ENCODE measurements around the gene PDZD4. TPM values are rescaled to one million over a fixed set of nuclear protein-coding genes. Genes with fewer than 3 reads are reported as not detected.

PDZD4 gene
- total RNA-seq, 2 donors from 2014 or later = 31.1 to 45.6 TPM

DNA sequence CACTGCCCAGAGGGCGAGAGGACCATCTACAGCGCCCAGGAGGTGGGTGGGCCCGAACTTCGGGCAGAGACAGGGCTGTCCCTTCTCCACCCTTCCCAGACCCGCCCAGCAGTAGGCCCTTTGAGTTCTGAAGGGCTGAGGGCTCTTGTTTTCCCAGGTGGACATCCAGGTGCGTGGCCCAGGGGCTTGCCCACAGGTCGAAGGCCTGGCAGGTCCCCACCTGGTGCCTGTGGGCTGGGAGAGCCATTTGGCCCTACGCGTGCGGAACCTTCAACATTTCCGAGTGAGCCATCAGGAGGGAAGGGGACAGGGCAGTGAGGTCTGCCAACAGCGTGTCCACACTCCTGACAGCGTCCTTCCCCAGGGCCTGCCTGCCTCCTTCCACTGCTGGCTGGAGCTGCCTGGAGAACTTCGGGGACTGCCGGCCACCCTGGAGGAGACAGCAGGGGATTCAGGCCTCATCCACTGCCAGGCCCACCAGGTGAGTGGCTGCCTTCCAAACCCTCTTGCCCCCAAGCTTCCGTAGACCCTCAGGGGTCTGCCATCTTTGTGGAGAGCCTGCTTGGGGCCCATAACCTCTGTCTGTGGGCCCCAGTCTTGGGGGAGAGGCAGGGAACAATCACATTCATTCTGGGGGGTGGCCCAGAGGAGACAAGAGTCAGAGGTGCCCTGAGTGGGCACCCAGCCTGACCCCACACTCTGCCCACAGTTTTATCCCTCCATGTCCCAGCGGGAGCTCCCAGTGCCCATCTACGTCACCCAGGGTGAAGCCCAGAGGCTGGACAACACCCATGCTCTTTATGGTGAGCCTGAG lies 59.5 kb downstream of the PDZD4 start:
- peaks cover 6% of the 10 kb centered on the region for H3K4me1 Mint-ChIP-seq
- DNase-seq (no peak), ATAC-seq (no peak)
- H3K36me3 Mint-ChIP-seq (ENCODE audit: low read depth) = no peaks in the 10 kb centered on the region
- H3K4me3 Mint-ChIP-seq = no peak overlapping the region
- no peak overlapping the region for H3K27ac Mint-ChIP-seq
- H3K9me3 ChIP-seq (ENCODE audit: control insufficient read depth, low read length, poor library complexity, severe bottlenecking) = no peaks in the 10 kb centered on the region
- H3K27me3 Mint-ChIP-seq = no peaks in the 10 kb centered on the region

DNA sequence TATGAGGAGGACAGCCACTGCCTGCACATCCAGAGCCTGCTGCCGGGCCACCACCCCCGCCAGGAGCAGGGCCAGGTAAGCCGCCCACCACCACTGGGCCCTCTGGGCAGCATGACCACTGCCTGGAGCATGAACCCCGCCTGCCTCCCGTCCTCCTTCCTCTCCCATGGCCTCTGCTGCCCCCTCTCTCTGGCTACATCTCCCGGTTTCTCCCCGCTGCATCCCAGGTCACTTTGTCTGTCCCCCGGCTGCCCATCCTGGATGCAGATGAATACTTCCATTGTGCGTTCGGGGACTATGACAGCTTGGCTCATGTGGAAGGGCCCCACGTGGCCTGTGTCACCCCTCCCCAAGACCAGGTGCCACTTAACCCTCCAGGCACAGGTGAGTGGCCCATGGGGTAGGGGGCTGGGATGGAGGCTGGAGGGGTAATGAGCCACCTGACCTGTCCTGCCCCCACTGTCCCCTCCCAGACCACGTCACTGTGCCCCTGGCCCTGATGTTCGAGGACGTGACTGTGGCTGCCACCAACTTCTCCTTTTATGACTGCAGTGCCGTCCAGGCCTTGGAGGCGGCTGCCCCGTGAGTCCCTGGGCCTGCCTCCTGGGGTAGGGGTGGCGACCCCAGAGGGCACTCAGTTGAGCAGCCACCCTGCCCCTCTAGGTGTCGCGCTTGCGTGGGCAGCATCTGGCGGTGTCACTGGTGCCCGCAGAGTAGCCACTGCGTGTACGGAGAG lies 60.3 kb downstream of the PDZD4 start:
- no peaks in the 10 kb centered on the region for H3K9me3 ChIP-seq (ENCODE audit: control insufficient read depth, low read length, poor library complexity, severe bottlenecking)
- ATAC-seq (no peak), DNase-seq (no peak)
- H3K4me3 Mint-ChIP-seq = peak overlapping the region; percentile 41
- H3K4me1 Mint-ChIP-seq = peaks cover 6% of the 10 kb centered on the region
- no peaks in the 10 kb centered on the region for H3K36me3 Mint-ChIP-seq (ENCODE audit: low read depth)
- H3K27me3 Mint-ChIP-seq = no peaks in the 10 kb centered on the region
- no peak overlapping the region for H3K27ac Mint-ChIP-seq

DNA sequence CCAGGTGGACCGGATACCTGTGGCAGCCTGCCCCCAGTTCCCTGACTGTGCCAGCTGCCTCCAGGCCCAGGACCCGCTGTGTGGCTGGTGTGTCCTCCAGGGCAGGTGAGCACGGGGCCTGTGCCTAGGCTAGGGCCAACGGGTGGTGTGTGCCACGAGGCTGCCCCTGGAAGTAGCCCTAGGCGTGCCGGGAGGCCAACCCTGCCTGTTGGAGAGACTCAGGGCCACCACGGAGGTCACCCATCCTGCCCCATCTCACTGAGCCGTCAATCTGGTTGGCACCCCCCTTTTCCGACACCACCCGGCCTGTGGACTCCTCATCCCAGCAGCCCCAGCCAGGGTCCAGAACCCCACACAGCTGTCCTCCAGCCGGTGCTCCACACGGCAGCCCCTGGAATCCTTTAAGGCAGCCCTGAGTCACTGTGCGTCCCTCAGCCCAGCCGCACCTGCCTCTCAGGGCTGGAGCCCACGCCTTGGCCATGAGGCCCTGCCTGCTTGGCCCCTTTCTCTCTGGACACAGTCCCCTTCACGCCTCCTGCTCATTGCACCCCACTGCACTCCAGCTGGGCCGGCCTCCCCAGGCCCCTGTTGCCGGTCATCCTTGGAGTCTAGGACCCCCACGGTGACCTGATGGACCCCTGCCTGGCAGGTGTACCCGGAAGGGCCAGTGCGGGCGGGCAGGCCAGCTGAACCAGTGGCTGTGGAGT lies 61.0 kb downstream of the PDZD4 start:
- Mint-ChIP-seq H3K27ac (no peak overlapping the region), H3K4me1 (peaks cover 6% of the 10 kb centered on the region), H3K4me3 (no peak overlapping the region), H3K36me3 (ENCODE audit: low read depth) (no peaks in the 10 kb centered on the region), H3K27me3 (no peaks in the 10 kb centered on the region)
- H3K9me3 ChIP-seq (ENCODE audit: control insufficient read depth, low read length, poor library complexity, severe bottlenecking) = no peaks in the 10 kb centered on the region
- ATAC-seq (no peak), DNase-seq (no peak)

DNA sequence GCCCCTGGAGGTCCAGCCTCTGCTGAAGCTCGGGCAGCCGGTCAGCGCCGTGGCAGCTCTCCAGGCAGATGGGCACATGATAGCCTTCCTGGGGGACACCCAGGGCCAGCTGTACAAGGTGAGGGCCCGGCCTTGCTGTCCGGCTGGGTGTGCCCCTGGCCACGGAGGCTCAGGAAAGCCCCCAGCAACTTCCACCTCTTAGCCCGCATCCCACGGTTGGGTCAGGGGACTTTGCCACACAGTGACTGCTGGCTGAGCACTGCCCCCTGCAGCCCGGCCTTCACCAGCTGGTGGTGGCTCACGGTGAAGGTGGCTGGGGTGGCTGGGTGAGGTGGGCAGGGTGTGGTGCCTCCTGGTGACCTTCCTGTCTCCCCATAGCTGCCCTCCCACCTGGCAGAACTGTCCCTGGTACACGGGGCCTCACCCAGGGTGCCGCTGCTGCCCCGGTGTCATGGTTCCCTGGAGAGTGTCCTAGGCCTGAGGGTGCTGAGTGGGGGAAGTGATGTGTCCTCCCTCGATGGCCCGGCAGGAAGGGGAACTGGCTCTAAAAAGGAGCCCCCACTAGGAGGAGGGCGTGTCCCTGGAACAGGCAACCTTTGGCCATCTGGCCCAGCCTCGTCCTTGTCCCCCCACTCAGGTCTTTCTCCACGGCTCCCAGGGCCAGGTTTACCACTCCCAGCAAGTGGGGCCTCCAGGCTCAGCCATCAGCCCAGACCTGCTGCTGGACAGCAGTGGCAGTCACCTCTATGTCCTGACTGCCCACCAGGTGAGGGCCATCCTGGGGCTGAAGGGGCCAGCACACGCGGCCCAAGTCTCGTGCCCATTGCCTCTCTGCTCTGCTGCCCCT lies 61.8 kb downstream of the PDZD4 start:
- peaks cover 6% of the 10 kb centered on the region for H3K4me1 Mint-ChIP-seq
- no peaks in the 10 kb centered on the region for H3K9me3 ChIP-seq (ENCODE audit: control insufficient read depth, low read length, poor library complexity, severe bottlenecking)
- no peak for ATAC-seq
- no peak overlapping the region for H3K4me3 Mint-ChIP-seq
- H3K36me3 Mint-ChIP-seq (ENCODE audit: low read depth) = no peaks in the 10 kb centered on the region
- no peaks in the 10 kb centered on the region for H3K27me3 Mint-ChIP-seq
- no peak for DNase-seq
- no peak overlapping the region for H3K27ac Mint-ChIP-seq

DNA sequence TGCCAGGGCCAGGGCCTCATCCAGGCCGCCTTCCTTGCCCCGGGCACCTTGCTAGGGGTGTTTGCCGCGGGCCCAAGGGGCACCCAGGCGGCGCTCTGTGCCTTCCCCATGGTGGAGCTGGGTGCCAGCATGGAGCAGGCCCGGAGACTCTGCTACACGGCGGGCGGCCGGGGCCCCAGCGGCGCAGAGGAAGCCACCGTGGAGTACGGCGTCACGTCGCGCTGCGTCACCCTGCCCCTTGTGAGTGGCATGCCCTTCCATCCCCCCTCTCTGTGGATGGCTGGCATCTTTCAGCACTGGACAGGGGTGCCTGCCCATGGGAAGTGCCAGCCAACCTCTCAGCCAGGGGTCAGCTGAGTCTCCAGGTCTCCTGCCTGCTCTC lies 62.7 kb downstream of the PDZD4 start:
- H3K9me3 ChIP-seq (ENCODE audit: control insufficient read depth, low read length, poor library complexity, severe bottlenecking) = no peaks in the 10 kb centered on the region
- no peak overlapping the region for H3K27ac Mint-ChIP-seq
- H3K27me3 Mint-ChIP-seq = no peaks in the 10 kb centered on the region
- no peak for DNase-seq
- ATAC-seq = no peak
- H3K4me1 Mint-ChIP-seq = peaks cover 6% of the 10 kb centered on the region
- H3K36me3 Mint-ChIP-seq (ENCODE audit: low read depth) = no peaks in the 10 kb centered on the region
- H3K4me3 Mint-ChIP-seq = no peak overlapping the region

DNA sequence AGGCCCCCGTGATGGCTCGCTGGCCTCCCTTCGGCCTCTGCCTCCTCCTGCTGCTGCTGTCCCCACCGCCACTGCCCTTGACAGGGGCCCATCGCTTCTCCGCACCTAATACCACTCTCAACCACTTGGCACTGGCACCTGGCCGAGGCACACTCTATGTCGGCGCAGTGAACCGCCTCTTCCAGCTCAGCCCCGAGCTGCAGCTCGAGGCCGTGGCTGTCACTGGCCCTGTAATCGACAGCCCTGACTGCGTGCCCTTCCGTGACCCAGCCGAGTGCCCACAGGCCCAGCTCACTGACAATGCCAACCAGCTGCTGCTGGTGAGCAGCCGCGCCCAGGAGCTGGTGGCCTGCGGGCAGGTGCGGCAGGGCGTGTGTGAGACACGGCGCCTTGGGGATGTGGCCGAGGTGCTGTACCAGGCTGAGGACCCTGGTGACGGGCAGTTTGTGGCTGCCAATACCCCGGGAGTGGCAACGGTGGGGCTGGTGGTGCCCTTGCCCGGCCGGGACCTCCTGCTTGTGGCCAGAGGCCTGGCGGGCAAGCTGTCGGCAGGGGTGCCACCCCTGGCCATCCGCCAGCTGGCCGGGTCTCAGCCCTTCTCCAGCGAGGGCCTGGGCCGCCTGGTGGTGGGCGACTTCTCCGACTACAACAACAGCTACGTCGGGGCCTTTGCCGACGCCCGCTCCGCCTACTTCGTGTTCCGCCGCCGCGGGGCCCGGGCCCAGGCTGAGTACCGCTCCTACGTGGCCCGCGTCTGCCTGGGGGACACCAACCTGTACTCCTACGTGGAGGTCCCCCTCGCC lies 63.3 kb downstream of the PDZD4 start:
- no peak overlapping the region for H3K27ac Mint-ChIP-seq
- H3K36me3 Mint-ChIP-seq (ENCODE audit: low read depth) = no peaks in the 10 kb centered on the region
- no peaks in the 10 kb centered on the region for H3K27me3 Mint-ChIP-seq
- H3K9me3 ChIP-seq (ENCODE audit: control insufficient read depth, low read length, poor library complexity, severe bottlenecking) = no peaks in the 10 kb centered on the region
- H3K4me3 Mint-ChIP-seq = no peak overlapping the region
- no peak for ATAC-seq
- peaks cover 6% of the 10 kb centered on the region for H3K4me1 Mint-ChIP-seq
- no peak for DNase-seq

DNA sequence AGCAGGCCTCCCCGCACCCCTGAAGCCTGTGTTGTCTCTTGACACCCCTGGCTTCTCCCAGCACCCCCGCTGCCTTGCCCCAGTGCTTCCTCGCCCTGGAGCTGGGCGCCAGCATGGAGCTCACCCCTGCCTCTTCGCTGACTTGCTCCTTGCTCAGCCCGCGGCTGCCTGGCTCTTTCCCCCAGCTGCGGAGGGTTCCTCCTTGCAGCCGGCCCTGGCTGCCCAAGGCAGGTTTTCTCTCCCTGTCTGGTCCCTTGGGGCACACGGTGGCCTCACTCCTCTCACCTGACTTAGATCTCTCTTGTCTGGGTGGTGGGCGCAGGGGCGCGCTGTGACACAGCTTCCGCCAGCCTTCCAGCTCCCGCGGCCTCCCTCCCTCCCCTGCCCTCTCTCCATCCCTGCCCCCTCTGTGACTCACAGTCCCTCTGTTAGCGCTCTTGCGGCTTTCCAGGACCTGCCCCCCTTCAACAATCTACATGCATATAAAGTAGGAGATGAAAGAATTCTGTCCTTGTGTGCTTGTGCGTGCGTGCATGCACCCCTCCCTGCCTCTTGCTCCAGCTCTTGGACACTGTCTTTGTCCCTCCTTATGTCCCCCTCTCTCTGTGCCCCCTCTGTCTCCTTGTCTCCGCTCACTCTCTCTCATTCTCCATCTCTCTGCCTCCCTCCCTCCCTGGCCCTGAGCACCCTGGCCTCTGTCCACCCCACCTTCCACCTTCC lies 64.1 kb downstream of the PDZD4 start:
- no peaks in the 10 kb centered on the region for H3K36me3 Mint-ChIP-seq (ENCODE audit: low read depth)
- ATAC-seq (no peak), DNase-seq (no peak)
- H3K27me3 Mint-ChIP-seq = no peaks in the 10 kb centered on the region
- H3K9me3 ChIP-seq (ENCODE audit: control insufficient read depth, low read length, poor library complexity, severe bottlenecking) = no peaks in the 10 kb centered on the region
- H3K27ac Mint-ChIP-seq = no peak overlapping the region
- peak overlapping the region; percentile 41 for H3K4me3 Mint-ChIP-seq
- peaks cover 6% of the 10 kb centered on the region for H3K4me1 Mint-ChIP-seq

DNA sequence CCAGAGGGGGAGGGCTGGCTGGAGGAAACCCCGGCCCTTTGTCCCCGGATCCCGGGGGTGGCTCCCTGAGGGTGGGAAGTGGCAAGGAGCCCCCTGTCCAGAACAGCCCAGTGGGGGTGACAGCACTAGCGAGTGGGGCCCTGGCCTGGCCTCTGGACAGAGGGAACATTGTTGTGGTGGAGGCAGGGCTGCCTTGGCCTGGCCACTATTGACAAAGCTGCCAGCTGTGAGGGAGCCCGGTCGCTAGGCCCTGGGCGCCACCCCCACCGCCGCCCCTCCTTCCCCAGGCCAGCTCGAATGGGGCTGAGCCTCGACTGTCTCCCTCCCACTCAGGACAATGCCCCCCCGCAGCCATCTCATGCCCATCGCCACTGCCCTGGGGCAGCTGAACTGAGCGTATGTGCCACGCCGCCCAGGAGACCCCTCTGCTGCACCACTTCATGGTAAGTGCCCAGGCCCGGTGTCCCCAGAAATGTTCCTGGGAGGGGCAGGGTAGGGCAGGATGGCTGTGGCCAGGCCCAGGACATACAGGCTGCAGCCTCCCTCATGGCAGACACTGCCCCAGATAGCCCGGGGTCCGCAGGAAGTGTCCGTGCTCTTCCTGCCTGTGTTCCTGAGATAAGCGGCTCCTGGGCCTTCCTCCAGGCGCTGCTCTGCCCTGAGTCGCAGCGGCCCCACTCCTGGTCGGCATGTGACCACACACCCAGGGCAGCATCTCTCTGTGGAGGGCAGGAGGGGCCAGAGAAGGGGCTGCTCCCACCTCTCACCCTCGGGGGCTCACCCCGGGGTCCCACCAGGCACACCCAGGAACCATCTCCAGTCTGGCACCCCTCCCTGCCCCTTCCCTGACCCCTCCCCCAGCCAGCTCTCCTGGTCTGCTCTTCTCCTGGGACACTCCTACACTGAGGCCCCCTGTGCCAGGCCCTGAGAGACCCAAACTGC lies 64.9 kb downstream of the PDZD4 start:
- Mint-ChIP-seq H3K4me3 (no peak overlapping the region), H3K36me3 (ENCODE audit: low read depth) (no peaks in the 10 kb centered on the region), H3K27me3 (no peaks in the 10 kb centered on the region), H3K27ac (no peak overlapping the region), H3K4me1 (peaks cover 6% of the 10 kb centered on the region)
- ATAC-seq (no peak), DNase-seq (no peak)
- H3K9me3 ChIP-seq (ENCODE audit: control insufficient read depth, low read length, poor library complexity, severe bottlenecking) = no peaks in the 10 kb centered on the region

DNA sequence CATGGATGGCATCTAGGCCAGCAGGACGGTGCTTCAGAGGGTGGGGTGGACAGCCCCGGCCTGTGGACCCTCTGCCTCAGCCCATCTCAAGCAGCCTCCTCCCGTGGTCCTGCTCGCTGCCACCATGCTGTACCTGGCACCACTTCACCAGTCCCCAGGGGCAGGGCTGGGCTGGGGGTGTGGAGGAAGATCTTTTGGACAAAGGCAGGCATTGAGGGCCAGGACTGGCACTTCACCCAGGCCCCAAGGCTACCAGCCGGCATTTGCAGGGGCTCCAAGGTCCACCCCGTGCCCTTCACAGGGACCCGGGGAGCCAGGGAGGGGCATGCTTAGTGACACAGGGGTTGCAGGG lies 65.6 kb downstream of the PDZD4 start:
- Mint-ChIP-seq H3K27me3 (no peaks in the 10 kb centered on the region), H3K4me1 (peaks cover 6% of the 10 kb centered on the region), H3K36me3 (ENCODE audit: low read depth) (no peaks in the 10 kb centered on the region), H3K4me3 (no peak overlapping the region), H3K27ac (no peak overlapping the region)
- H3K9me3 ChIP-seq (ENCODE audit: control insufficient read depth, low read length, poor library complexity, severe bottlenecking) = no peaks in the 10 kb centered on the region
- no peak for DNase-seq
- no peak for ATAC-seq

DNA sequence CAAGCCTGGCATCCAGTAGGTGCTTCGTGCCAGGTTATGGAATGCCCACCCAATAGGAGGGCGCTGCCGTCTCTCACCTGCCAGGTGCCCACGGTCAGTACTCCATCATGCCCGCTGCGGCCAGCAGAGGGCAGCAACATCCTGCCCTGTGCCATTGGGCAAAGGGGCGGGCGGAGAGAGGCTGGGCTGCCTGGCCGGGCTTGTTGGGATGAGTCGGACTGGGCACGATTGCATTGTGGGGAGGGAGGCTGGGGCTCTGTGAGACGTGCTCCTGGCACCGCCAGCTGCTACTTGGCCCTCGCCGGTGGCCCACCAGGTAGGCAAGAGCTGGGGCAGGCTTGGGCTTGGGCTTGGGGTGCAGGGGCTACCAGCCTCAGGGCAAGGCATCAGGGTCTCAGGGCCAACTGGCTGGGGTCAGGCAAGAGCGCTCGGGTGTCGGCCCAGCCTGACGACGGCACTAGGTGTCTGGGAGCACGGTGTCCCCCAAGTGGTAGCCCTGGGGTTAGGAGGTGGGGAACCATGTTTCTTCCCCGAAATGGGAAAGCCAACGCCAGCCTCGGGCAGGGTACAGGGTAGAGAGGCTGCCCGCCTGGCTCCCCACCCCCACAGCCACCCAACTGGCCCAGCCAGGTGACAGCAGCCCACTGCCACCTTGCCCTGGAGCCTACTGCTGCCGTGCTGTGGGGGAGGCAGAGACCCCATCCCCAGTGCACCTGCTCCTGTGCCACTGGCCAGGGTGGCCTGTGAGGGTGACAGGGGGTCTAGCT lies 66.2 kb downstream of the PDZD4 start, which contains the start of gene PLXNB3:
TSS of gene PLXNB3 (plus strand) at position 261 of the 767 bp plus-strand sequence. CDS start 1,287 bp downstream, outside the sequence.
- Mint-ChIP-seq H3K4me1 (peaks cover 6% of the 10 kb centered on the region), H3K27ac (no peak within 1 kb of the TSS), H3K36me3 (ENCODE audit: low read depth) (no peaks in the 10 kb centered on the region), H3K4me3 (no peak within 1 kb of the TSS), H3K27me3 (no peaks in the 10 kb centered on the region)
- H3K9me3 ChIP-seq (ENCODE audit: control insufficient read depth, low read length, poor library complexity, severe bottlenecking) = no peaks in the 10 kb centered on the region
- ATAC-seq (peak; percentile 94), DNase-seq (peak; percentile 57 to 69 (median 60))
